Mononuclear cell (primary cell): ENCODE data around the gene DCUN1D4. TPM values are rescaled to one million over a fixed set of nuclear protein-coding genes. Genes with fewer than 3 reads are reported as not detected.

ENCODE experiments used
- H3K27me3 ChIP-seq: 2 replicates; pipeline ENCODE4 v1.6.0; 2011; ENCODE audit warnings: low read length, control low read depth; ENCODE audit not compliant: insufficient read depth
- H3K4me1 ChIP-seq: 2 replicates; pipeline ENCODE4 v1.5.1; 2011; ENCODE audit warnings: mild to moderate bottlenecking, low read length, control low read depth; ENCODE audit not compliant: insufficient read depth
- H3K4me3 ChIP-seq: 2 replicates; pipeline ENCODE4 v1.5.1; 2011; ENCODE audit warnings: mild to moderate bottlenecking, low read length, moderate library complexity
- H3K9me3 ChIP-seq: 2 replicates; pipeline ENCODE4 v1.5.1; 2011; ENCODE audit warnings: low read depth, mild to moderate bottlenecking, control low read depth, low read length
- total RNA-seq: library from RNA; depleted of rRNA; stranded (reverse); fragments of >200 nt; gene quantifications from one replicate; pipeline ENCODE4 v1.2.3, GENCODE V29; 2012

Gene DCUN1D4
- total RNA-seq = 55.0 TPM

- Histone ChIP-seq H3K4me3 (peak within 1 kb of the TSS; percentile 71), H3K27me3 (no peaks in the 10 kb centered on the region), H3K4me1 (peaks cover 19% of the 10 kb centered on the region)
These were observed at the start of gene DCUN1D4 for GRCh38 chr4:51842554-51843308. Gene DCUN1D4 (plus strand): TSS chr4:51843153. CDS start chr4:51843243, 90 bp downstream.

GRCh38 chr4:51820443-51821234 is 22.3 kb upstream of the DCUN1D4 start:
- H3K4me1 ChIP-seq = no peaks in the 10 kb centered on the region
- H3K27me3 ChIP-seq = no peaks in the 10 kb centered on the region
- H3K4me3 ChIP-seq = no peak overlapping the region
- H3K9me3 ChIP-seq = peaks cover 24% of the 10 kb centered on the region

More at GRCh38 chr4:51842554-51843308, at the start of gene DCUN1D4:
- H3K9me3 ChIP-seq = no peaks in the 10 kb centered on the region

GRCh38 chr4:51825341-51825740 is 17.6 kb upstream of the DCUN1D4 start:
- Histone ChIP-seq H3K4me1 (no peaks in the 10 kb centered on the region), H3K4me3 (no peak overlapping the region), H3K9me3 (peaks cover 16% of the 10 kb centered on the region), H3K27me3 (peaks cover 6% of the 10 kb centered on the region)

- Histone ChIP-seq H3K4me3 (no peak overlapping the region), H3K27me3 (peaks cover 6% of the 10 kb centered on the region), H3K9me3 (no peaks in the 10 kb centered on the region), H3K4me1 (no peaks in the 10 kb centered on the region)
These were observed 12.7 kb upstream of the DCUN1D4 start for GRCh38 chr4:51830156-51830720.

- H3K4me3 ChIP-seq = no peak overlapping the region
- H3K4me1 ChIP-seq = no peaks in the 10 kb centered on the region
- no peaks in the 10 kb centered on the region for H3K9me3 ChIP-seq
These were observed 11.8 kb upstream of the DCUN1D4 start for GRCh38 chr4:51831133-51831532.

GRCh38 chr4:51833236-51833635 is 9.7 kb upstream of the DCUN1D4 start:
- H3K4me3 ChIP-seq = no peak overlapping the region
- peaks cover 6% of the 10 kb centered on the region for H3K27me3 ChIP-seq
- H3K9me3 ChIP-seq = no peaks in the 10 kb centered on the region
- H3K4me1 ChIP-seq = peaks cover 4% of the 10 kb centered on the region

More at GRCh38 chr4:51831133-51831532, 11.8 kb upstream of the DCUN1D4 start:
- peaks cover 6% of the 10 kb centered on the region for H3K27me3 ChIP-seq

GRCh38 chr4:51835079-51835478 is 7.9 kb upstream of the DCUN1D4 start:
- H3K27me3 ChIP-seq = no peaks in the 10 kb centered on the region
- no peak overlapping the region for H3K4me3 ChIP-seq
- no peaks in the 10 kb centered on the region for H3K9me3 ChIP-seq
- peaks cover 4% of the 10 kb centered on the region for H3K4me1 ChIP-seq

GRCh38 chr4:51835855-51836254 is 7.1 kb upstream of the DCUN1D4 start:
- Histone ChIP-seq H3K4me3 (no peak overlapping the region), H3K9me3 (no peaks in the 10 kb centered on the region), H3K27me3 (no peaks in the 10 kb centered on the region), H3K4me1 (peaks cover 4% of the 10 kb centered on the region)

GRCh38 chr4:51836549-51836948 is 6.4 kb upstream of the DCUN1D4 start:
- Histone ChIP-seq H3K4me3 (no peak overlapping the region), H3K27me3 (no peaks in the 10 kb centered on the region), H3K4me1 (peaks cover 4% of the 10 kb centered on the region), H3K9me3 (no peaks in the 10 kb centered on the region)

GRCh38 chr4:51840781-51841180 is 2.2 kb upstream of the DCUN1D4 start:
- Histone ChIP-seq H3K4me1 (peaks cover 23% of the 10 kb centered on the region), H3K27me3 (no peaks in the 10 kb centered on the region), H3K4me3 (no peak overlapping the region), H3K9me3 (no peaks in the 10 kb centered on the region)

- peak overlapping the region; percentile 71 for H3K4me3 ChIP-seq
- H3K4me1 ChIP-seq = peaks cover 19% of the 10 kb centered on the region
- H3K9me3 ChIP-seq = no peaks in the 10 kb centered on the region
- no peaks in the 10 kb centered on the region for H3K27me3 ChIP-seq
These were observed 793 bp upstream of the DCUN1D4 start for GRCh38 chr4:51842167-51842553.

GRCh38 chr4:51843309-51844152 is 578 bp downstream of the DCUN1D4 start:
- peak overlapping the region; percentile 71 for H3K4me3 ChIP-seq

GRCh38 chr4:51844153-51845054 is 1.5 kb downstream of the DCUN1D4 start:
- Histone ChIP-seq H3K4me3 (peak overlapping the region; percentile 61), H3K9me3 (no peaks in the 10 kb centered on the region), H3K27me3 (no peaks in the 10 kb centered on the region), H3K4me1 (peaks cover 19% of the 10 kb centered on the region)

More at GRCh38 chr4:51843309-51844152, 578 bp downstream of the DCUN1D4 start:
- Histone ChIP-seq H3K27me3 (no peaks in the 10 kb centered on the region), H3K9me3 (no peaks in the 10 kb centered on the region), H3K4me1 (peaks cover 19% of the 10 kb centered on the region)

GRCh38 chr4:51845055-51845426 is 2.1 kb downstream of the DCUN1D4 start:
- Histone ChIP-seq H3K9me3 (no peaks in the 10 kb centered on the region), H3K4me1 (peaks cover 19% of the 10 kb centered on the region), H3K27me3 (no peaks in the 10 kb centered on the region), H3K4me3 (peak overlapping the region; percentile 61)
